Breast epithelium (tissue), 4 donors: Measurements from ENCODE around the gene CTXND1. TPM values are rescaled to one million over a fixed set of nuclear protein-coding genes. Genes with fewer than 3 reads are reported as not detected.

Experiments
- DNase-seq, 2 donors: peaks; one replicate each; pipeline ENCODE4 v3.0.0-alpha.2; 2019; ENCODE audit warnings: low spot score in 2 of 2
- H3K27ac ChIP-seq, 2 donors: fragments of 200-600 bp; sonication (generic) in 1 of 2; one replicate each; pipeline ENCODE4 v1.5.1; 2016 to 2019; ENCODE audit warnings: mild to moderate bottlenecking in 1 of 2
- H3K27me3 ChIP-seq, 2 donors: fragments of 200-600 bp; sonication (generic) in 1 of 2; one replicate each; pipeline versions ENCODE4 v1.5.1 to v1.6.0; 2017 to 2019; ENCODE audit warnings: control low read depth in 1 of 2, mild to moderate bottlenecking in 1 of 2
- H3K36me3 ChIP-seq: fragments of 200-600 bp; one replicate; pipeline ENCODE4 v1.5.1; 2019
- H3K4me1 ChIP-seq, 2 donors: fragments of 200-600 bp; sonication (generic); one replicate each; pipeline ENCODE4 v1.5.1; 2016 to 2019; ENCODE audit warnings: control low read depth in 1 of 2
- H3K4me3 ChIP-seq, 3 donors: fragments of 200-600 bp; sonication (generic); 1 replicate in 2 of 3; 2 replicates in 1 of 3; pipeline ENCODE4 v1.5.1; 2016 to 2019; ENCODE audit warnings: mild to moderate bottlenecking in 3 of 3, moderate library complexity in 2 of 3
- H3K9me3 ChIP-seq, 2 donors: fragments of 200-600 bp; sonication (generic) in 1 of 2; one replicate each; pipeline ENCODE4 v1.5.1; 2016 to 2019; ENCODE audit warnings: control low read depth in 1 of 2
- CTCF ChIP-seq, 3 donors: fragments of 450-650 bp; IDR thresholded peaks; one replicate each; pipeline ENCODE4 v1.5.1; 2016 to 2017; ENCODE audit warnings: antibody characterized with exemption in 3 of 3, mild to moderate bottlenecking in 3 of 3, moderate library complexity in 3 of 3
- POLR2A ChIP-seq: fragments of 450-650 bp; IDR thresholded peaks from one replicate; pipeline ENCODE4 v1.6.1; 2016; ENCODE audit warnings: antibody characterized with exemption, mild to moderate bottlenecking, moderate library complexity
- POLR2AphosphoS5 ChIP-seq, 3 donors: sonication (generic); formaldehyde crosslinking; IDR thresholded peaks; one replicate each; pipeline ENCODE4 v1.6.1; 2017; ENCODE audit warnings: antibody characterized with exemption in 3 of 3
- intact Hi-C: fragments of 100-400 bp; cut with DNase I; formaldehyde crosslinking; loops from one replicate; pipeline ENCODE4 v1.15.1; 2023; ENCODE audit warnings: low total_unique reads
- total RNA-seq, 3 donors: library from RNA; depleted of rRNA; stranded (reverse); fragments of >200 nt; gene quantifications; one replicate each; pipeline ENCODE4 v1.1.0, GENCODE V29; 2016

Gene CTXND1
- total RNA-seq, 3 donors from 2014 or later: not detected

GRCh38 chr15:80180986-80181385 is 71.0 kb downstream of the CTXND1 start:
- Histone ChIP-seq H3K27me3 (no peaks in the 10 kb centered on the region), H3K27ac (no peak overlapping the region), H3K9me3 (no peaks in the 10 kb centered on the region), H3K36me3 (no peaks in the 10 kb centered on the region), H3K4me3 (no peak overlapping the region), H3K4me1 (no peaks in the 10 kb centered on the region)
- intact Hi-C loops: no loop called here
- DNase-seq: no peak
- TF ChIP-seq POLR2AphosphoS5 (IDR thresholded peaks at IDR 0.05): no peak
- no peak for TF ChIP-seq POLR2A
- TF ChIP-seq CTCF (IDR thresholded peaks at IDR 0.05): no peak

GRCh38 chr15:80180468-80180867 is 71.5 kb downstream of the CTXND1 start:
- DNase-seq: no peak
- Histone ChIP-seq H3K9me3 (no peaks in the 10 kb centered on the region), H3K36me3 (no peaks in the 10 kb centered on the region), H3K4me1 (no peaks in the 10 kb centered on the region), H3K27ac (no peak overlapping the region), H3K4me3 (no peak overlapping the region), H3K27me3 (no peaks in the 10 kb centered on the region)
- no peak for TF ChIP-seq POLR2AphosphoS5 (IDR thresholded peaks at IDR 0.05)
- no peak for TF ChIP-seq CTCF (IDR thresholded peaks at IDR 0.05)
- no peak for TF ChIP-seq POLR2A
- intact Hi-C loops: no loop called here

- intact Hi-C loops: no loop called here
These were observed 72.1 kb downstream of the CTXND1 start for GRCh38 chr15:80179935-80180334.

GRCh38 chr15:80179025-80179759 is 72.8 kb downstream of the CTXND1 start:
- Histone ChIP-seq H3K4me1 (peaks cover 0 to 8% of the 10 kb centered on the region in 2 donors), H3K27me3 (no peaks in the 10 kb centered on the region), H3K27ac (no peak overlapping the region), H3K36me3 (no peaks in the 10 kb centered on the region), H3K9me3 (no peaks in the 10 kb centered on the region), H3K4me3 (no peak overlapping the region)
- no peak for DNase-seq
- TF ChIP-seq POLR2AphosphoS5 (IDR thresholded peaks at IDR 0.05): no peak
- no peak for TF ChIP-seq CTCF (IDR thresholded peaks at IDR 0.05)
- TF ChIP-seq POLR2A: no peak
- intact Hi-C loops: no loop called here

More at GRCh38 chr15:80179935-80180334, 72.1 kb downstream of the CTXND1 start:
- no peak overlapping the region for H3K4me3 ChIP-seq
- H3K36me3 ChIP-seq: no peaks in the 10 kb centered on the region
- no peak for DNase-seq
- no peak overlapping the region for H3K27ac ChIP-seq
- TF ChIP-seq CTCF (IDR thresholded peaks at IDR 0.05) (no peak), POLR2A (no peak), POLR2AphosphoS5 (IDR thresholded peaks at IDR 0.05) (no peak)
- H3K9me3 ChIP-seq: no peaks in the 10 kb centered on the region
- H3K27me3 ChIP-seq: no peaks in the 10 kb centered on the region
- peaks cover 0 to 2% of the 10 kb centered on the region in 2 donors for H3K4me1 ChIP-seq

- intact Hi-C loops: no loop called here
- Histone ChIP-seq H3K27ac (no peak overlapping the region), H3K36me3 (no peaks in the 10 kb centered on the region), H3K9me3 (no peaks in the 10 kb centered on the region), H3K4me1 (peaks cover 0 to 18% of the 10 kb centered on the region in 2 donors), H3K27me3 (no peaks in the 10 kb centered on the region), H3K4me3 (no peak overlapping the region)
- TF ChIP-seq POLR2A: no peak
- no peak for TF ChIP-seq POLR2AphosphoS5 (IDR thresholded peaks at IDR 0.05)
- no peak for TF ChIP-seq CTCF (IDR thresholded peaks at IDR 0.05)
- no peak for DNase-seq
These were observed 74.9 kb downstream of the CTXND1 start for GRCh38 chr15:80177156-80177555.
